Karpas-422 (cell line): ENCODE measurements around the gene WBP1L. TPM values are rescaled to one million over a fixed set of nuclear protein-coding genes. Genes with fewer than 3 reads are reported as not detected.

ENCODE experiments used
- DNase-seq: peaks from one replicate; pipeline ENCODE4 v3.0.0-alpha.2; 2015
- H2AFZ ChIP-seq: fragments of 200-600 bp; sonication (generic); 2 replicates; pipeline ENCODE4 v1.6.1; 2014; ENCODE audit warnings: antibody characterized with exemption, low read length, mixed read lengths
- H3K27ac ChIP-seq: fragments of 200-600 bp; sonication (generic); 2 replicates; pipeline ENCODE4 v1.5.1; 2014; ENCODE audit warnings: mild to moderate bottlenecking, low read length, moderate library complexity
- H3K27me3 ChIP-seq: fragments of 200-600 bp; sonication (generic); 2 replicates; pipeline ENCODE4 v1.6.1; 2014; ENCODE audit warnings: low read length, mixed read lengths
- H3K36me3 ChIP-seq: fragments of 200-600 bp; sonication (generic); 2 replicates; pipeline ENCODE4 v1.6.1; 2014; ENCODE audit warnings: low read length, mixed read lengths; ENCODE audit not compliant: insufficient read depth
- H3K4me1 ChIP-seq: fragments of 200-600 bp; sonication (generic); 2 replicates; pipeline ENCODE4 v1.6.1; 2014; ENCODE audit warnings: mild to moderate bottlenecking, low read length, mixed read lengths
- H3K4me2 ChIP-seq: fragments of 200-600 bp; sonication (generic); 2 replicates; pipeline ENCODE4 v1.6.1; 2014; ENCODE audit warnings: low read length, low read depth, mild to moderate bottlenecking; ENCODE audit not compliant: poor library complexity, severe bottlenecking
- H3K4me3 ChIP-seq: fragments of 200-600 bp; sonication (generic); 2 replicates; pipeline ENCODE4 v1.5.1; 2014; ENCODE audit warnings: mild to moderate bottlenecking, antibody characterized with exemption, low read length, mixed read lengths
- H3K79me2 ChIP-seq: fragments of 200-600 bp; sonication (generic); 2 replicates; pipeline ENCODE4 v1.6.1; 2014; ENCODE audit warnings: mild to moderate bottlenecking, low read length, mixed read lengths
- H3K9ac ChIP-seq: fragments of 200-600 bp; sonication (generic); 2 replicates; pipeline ENCODE4 v1.6.0; 2014; ENCODE audit warnings: low read length
- H3K9me2 ChIP-seq: fragments of 200-600 bp; sonication (generic), shearing (Covaris generic); replicated peaks from 2 replicates; pipeline ENCODE4 v1.6.0; 2014; ENCODE audit warnings: mild to moderate bottlenecking, low read length, moderate library complexity; ENCODE audit not compliant: insufficient read depth
- H3K9me3 ChIP-seq: fragments of 300-700, 200-600 bp; sonication (generic); 2 replicates; pipeline ENCODE4 v1.6.1; 2014; ENCODE audit warnings: low read length, mixed read lengths
- H4K20me1 ChIP-seq: fragments of 200-600 bp; sonication (generic); 2 replicates; pipeline ENCODE4 v1.6.1; 2014; ENCODE audit warnings: mild to moderate bottlenecking, antibody characterized with exemption, low read length, low read depth; ENCODE audit not compliant: insufficient read depth
- total RNA-seq: library from RNA; depleted of rRNA; stranded (reverse); fragments of >200 nt; shearing (Covaris generic); gene quantifications from 2 replicates; pipeline ENCODE4 v1.2.3, GENCODE V29; 2014; ENCODE audit warnings: low replicate concordance

Gene WBP1L
- total RNA-seq, 1 experiment from 2014 or later = 34.8 TPM

DNA sequence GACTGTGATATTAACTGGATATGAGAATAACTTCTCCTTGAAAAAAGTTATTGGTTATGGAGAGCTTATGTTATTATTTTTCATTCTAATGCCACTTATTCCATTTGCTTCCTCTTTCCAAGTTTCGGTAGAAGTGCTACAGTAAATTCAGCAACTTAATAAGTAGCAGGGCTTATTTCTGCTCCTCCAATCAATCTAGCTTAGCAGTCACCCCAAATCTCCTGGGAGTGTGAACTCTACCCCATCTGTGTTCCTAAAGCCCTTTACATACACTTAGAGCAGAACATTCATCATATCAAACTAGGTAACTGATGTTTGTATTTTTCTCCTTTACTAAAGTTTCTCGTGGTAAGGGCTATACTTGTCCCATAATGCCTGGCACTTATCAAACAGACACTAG, 38.2 kb upstream of the WBP1L start:
- Histone ChIP-seq H3K4me1 (peaks cover 65% of the 10 kb centered on the region), H3K9me3 (no peaks in the 10 kb centered on the region)

DNA sequence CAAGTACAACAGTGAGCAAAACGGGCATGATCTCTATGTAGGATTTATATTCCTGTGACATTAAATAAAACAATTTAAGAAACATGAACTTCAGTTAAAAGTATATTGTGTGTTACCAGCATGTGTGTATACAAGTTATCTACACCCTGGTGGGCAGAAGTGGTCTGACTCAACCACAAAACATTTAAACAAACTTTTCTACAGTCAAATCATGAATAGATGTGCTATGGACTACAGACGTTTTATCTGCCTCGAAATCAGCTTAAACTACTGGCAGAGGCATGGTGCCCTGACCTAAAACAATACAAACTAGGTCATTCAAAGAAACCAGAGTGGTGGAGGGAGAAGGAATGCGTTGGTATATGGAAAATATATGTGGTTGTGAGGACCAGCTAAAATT, 33.1 kb upstream of the WBP1L start:
- peak overlapping the region; percentile 7; the same call in 1 of the 2 replicates for H2AFZ ChIP-seq
- peak overlapping the region; percentile 98 for H3K27ac ChIP-seq
- no peaks in the 10 kb centered on the region for H3K27me3 ChIP-seq
- H3K9me2 ChIP-seq = no peaks in the 10 kb centered on the region
- no peaks in the 10 kb centered on the region for H4K20me1 ChIP-seq
- H3K36me3 ChIP-seq = no peaks in the 10 kb centered on the region
- H3K4me3 ChIP-seq = peak overlapping the region; percentile 48
- peak overlapping the region; percentile 66 for H3K9ac ChIP-seq
- H3K4me2 ChIP-seq = peak overlapping the region; percentile 90
- peaks cover 71% of the 10 kb centered on the region for H3K4me1 ChIP-seq
- peaks cover 79% of the 10 kb centered on the region for H3K79me2 ChIP-seq
- no peaks in the 10 kb centered on the region for H3K9me3 ChIP-seq
- peak; percentile 65 for DNase-seq

More for the DNA sequence above, 38.2 kb upstream of the WBP1L start:
- H3K79me2 ChIP-seq = peaks cover 73% of the 10 kb centered on the region
- peak; percentile 90 for DNase-seq
- peak overlapping the region; percentile 73 for H3K4me2 ChIP-seq
- no peaks in the 10 kb centered on the region for H3K27me3 ChIP-seq
- H4K20me1 ChIP-seq = no peaks in the 10 kb centered on the region
- H3K27ac ChIP-seq = peak overlapping the region; percentile 89
- H2AFZ ChIP-seq = no peak overlapping the region
- no peaks in the 10 kb centered on the region for H3K36me3 ChIP-seq
- H3K9me2 ChIP-seq = no peaks in the 10 kb centered on the region
- peak overlapping the region; percentile 45 for H3K4me3 ChIP-seq
- peak overlapping the region; percentile 55 for H3K9ac ChIP-seq

DNA sequence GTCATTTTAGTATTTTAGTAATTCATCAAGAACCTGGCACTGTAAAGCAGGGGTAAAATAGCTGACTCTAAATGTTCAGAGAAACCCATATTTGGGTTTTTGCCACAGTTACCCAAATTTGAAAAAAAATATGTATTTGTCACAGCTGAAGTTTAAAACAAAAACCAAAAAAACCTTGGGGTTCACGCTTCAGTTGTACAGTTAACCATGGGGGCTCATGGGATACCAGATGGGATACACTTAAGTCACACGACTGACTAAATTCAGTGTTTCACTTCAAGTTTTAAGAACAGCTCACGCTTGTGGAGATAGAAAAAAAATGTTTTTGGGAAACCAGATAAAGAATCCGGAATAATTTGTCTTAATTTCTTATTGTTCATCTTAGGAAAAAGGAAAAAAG, 31.7 kb upstream of the WBP1L start:
- H2AFZ ChIP-seq = 0 out of 2 replicates have a peak overlapping the region, but pooled peaks have one; percentile 13
- peak overlapping the region; percentile 98 for H3K4me3 ChIP-seq
- H3K4me2 ChIP-seq = peak overlapping the region; percentile 90
- peak; percentile 84 for DNase-seq
- peaks cover 68% of the 10 kb centered on the region for H3K4me1 ChIP-seq
- peaks cover 4% of the 10 kb centered on the region; the same call in 1 of the 2 replicates for H3K36me3 ChIP-seq
- H3K9me3 ChIP-seq = no peaks in the 10 kb centered on the region
- H3K27me3 ChIP-seq = no peaks in the 10 kb centered on the region
- H3K9me2 ChIP-seq = no peaks in the 10 kb centered on the region
- peak overlapping the region; percentile 98 for H3K27ac ChIP-seq
- H3K9ac ChIP-seq = peak overlapping the region; percentile 89
- H3K79me2 ChIP-seq = peaks cover 79% of the 10 kb centered on the region
- H4K20me1 ChIP-seq = no peaks in the 10 kb centered on the region

GRCh38 chr10:102712843-102713538, 30.8 kb upstream of the WBP1L start:
- Histone ChIP-seq H3K79me2 (peaks cover 79% of the 10 kb centered on the region), H3K9me3 (no peaks in the 10 kb centered on the region), H3K9me2 (no peaks in the 10 kb centered on the region), H3K36me3 (peaks cover 10% of the 10 kb centered on the region), H2AFZ (no peak overlapping the region), H3K4me2 (peak overlapping the region; percentile 90), H3K9ac (peak overlapping the region; percentile 89), H3K27me3 (no peaks in the 10 kb centered on the region), H3K4me1 (peaks cover 68% of the 10 kb centered on the region), H3K4me3 (peak overlapping the region; percentile 98), H3K27ac (peak overlapping the region; percentile 98), H4K20me1 (no peaks in the 10 kb centered on the region)
- peak; percentile 68 for DNase-seq

- Histone ChIP-seq H3K9me2 (no peaks in the 10 kb centered on the region), H4K20me1 (no peaks in the 10 kb centered on the region), H3K4me1 (peaks cover 69% of the 10 kb centered on the region), H3K9me3 (no peaks in the 10 kb centered on the region), H3K9ac (peak overlapping the region; percentile 89), H2AFZ (no peak overlapping the region), H3K4me2 (peak overlapping the region; percentile 90), H3K36me3 (peaks cover 15% of the 10 kb centered on the region), H3K79me2 (peaks cover 79% of the 10 kb centered on the region), H3K27ac (peak overlapping the region; percentile 98), H3K4me3 (peak overlapping the region; percentile 98), H3K27me3 (no peaks in the 10 kb centered on the region)
- no peak for DNase-seq
Observed at GRCh38 chr10:102713539-102713813, 30.3 kb upstream of the WBP1L start.

DNA sequence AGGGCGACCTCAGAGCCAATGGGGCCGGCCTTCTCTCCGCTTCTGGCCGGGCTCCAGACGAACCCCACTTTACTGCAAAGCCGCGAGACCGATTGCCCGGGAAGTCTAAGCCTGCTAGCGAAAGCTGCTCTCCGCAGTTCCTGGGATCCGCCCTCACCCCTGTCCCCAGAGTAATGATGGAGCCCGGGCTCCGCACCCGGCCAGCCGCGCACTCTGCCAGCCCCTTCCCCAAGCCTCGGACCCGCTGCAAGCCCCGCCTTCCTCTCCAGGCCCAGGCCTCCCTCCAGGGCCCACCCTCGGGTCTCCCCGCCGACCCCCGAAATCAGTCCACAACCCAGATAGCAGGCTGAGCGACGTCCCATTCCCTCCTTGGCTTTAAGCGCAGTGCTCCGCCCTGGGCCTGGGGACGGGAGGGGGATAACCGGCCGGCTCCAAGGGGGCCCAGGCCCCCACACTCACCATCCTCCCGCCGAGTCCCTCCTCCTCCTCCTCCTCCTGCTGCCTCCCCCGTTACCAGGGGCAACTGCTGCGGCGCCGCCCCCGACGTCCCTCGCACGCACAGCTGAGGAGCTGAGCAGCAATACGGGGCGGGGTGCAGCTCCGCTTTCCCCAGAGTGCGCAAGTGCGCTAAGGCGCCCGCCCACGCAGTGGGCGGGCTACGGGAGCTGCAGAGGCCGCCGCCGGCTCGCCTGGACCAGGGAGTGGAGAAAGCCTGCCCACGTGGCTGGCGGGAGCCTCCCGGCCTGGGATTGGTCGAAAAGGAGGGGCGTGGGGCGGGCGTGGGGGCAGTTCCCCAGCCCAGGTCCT, 29.7 kb upstream of the WBP1L start, which contains the start of gene ARL3:
Gene ARL3 (minus strand): TSS at position 584 of the 807 bp plus-strand sequence. CDS start 122 bp downstream, at position 462.
- Histone ChIP-seq H3K79me2 (peaks cover 80% of the 10 kb centered on the region), H3K9me2 (no peaks in the 10 kb centered on the region)

DNA sequence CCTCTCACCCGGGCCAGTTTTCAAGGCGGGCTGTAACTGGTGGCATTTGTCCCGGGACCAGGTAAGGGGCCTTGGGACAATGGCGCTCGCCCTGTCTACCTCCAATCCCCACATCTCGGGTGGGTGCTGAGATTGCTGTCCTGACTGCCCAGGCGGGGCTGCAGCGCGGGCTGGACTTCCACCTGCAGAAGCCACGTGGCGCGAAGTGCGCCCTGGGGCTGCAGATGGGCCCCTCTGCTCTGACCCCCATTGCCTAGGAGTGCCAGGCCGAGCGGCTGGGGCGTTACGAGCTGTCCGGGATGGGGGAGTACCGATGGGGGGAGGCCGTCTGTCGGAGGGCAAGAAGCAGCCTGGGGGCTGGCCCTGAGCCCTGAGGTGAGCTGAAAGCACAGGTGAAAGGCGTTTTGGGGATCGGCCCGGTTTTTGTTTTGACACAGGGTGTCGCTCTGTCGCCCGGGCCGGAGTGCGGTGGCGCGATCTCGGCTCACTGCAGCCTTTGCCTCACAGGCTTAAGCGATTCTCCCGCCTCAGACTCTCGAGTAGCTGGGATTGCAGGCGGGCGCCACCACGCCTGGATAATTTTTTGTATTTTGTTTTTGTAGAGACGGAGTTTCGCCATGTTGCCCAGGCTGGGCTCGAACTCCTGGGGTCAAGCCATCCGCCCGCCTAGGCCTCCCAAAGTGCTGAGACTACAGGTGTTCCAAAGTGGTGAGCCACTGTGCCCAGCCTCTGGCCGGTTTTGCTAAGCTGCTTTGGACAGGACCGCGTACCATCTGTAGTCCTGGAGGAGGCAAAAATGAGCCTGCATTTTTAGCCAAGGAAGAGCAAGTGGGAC, 28.9 kb upstream of the WBP1L start, which contains the start of gene SFXN2:
Gene SFXN2 (plus strand): TSS at position 16 of the 835 bp plus-strand sequence. CDS start 12,001 bp downstream, outside the sequence.
- Histone ChIP-seq H3K9ac (peak within 1 kb of the TSS; percentile 93), H3K4me2 (peak within 1 kb of the TSS; percentile 98), H3K4me1 (peaks cover 61% of the 10 kb centered on the region), H3K36me3 (peaks cover 22% of the 10 kb centered on the region), H3K27me3 (no peaks in the 10 kb centered on the region), H4K20me1 (no peaks in the 10 kb centered on the region), H3K9me3 (no peaks in the 10 kb centered on the region), H3K27ac (peak within 1 kb of the TSS; percentile 98), H3K9me2 (no peaks in the 10 kb centered on the region), H3K79me2 (peaks cover 81% of the 10 kb centered on the region), H3K4me3 (peak within 1 kb of the TSS; percentile 98), H2AFZ (peak within 1 kb of the TSS; percentile 55; the same call in 1 of the 2 replicates)
- peak; percentile 83 for DNase-seq

More for the DNA sequence above, 29.7 kb upstream of the WBP1L start, which contains the start of gene ARL3:
- peaks cover 17% of the 10 kb centered on the region for H3K36me3 ChIP-seq
- H2AFZ ChIP-seq = peak within 1 kb of the TSS; percentile 55; the same call in 1 of the 2 replicates
- peak; percentile 99 for DNase-seq
- no peaks in the 10 kb centered on the region for H3K27me3 ChIP-seq
- H3K4me1 ChIP-seq = peaks cover 69% of the 10 kb centered on the region
- peak within 1 kb of the TSS; percentile 98 for H3K4me3 ChIP-seq
- no peaks in the 10 kb centered on the region for H4K20me1 ChIP-seq
- H3K9ac ChIP-seq = peak within 1 kb of the TSS; percentile 93
- no peaks in the 10 kb centered on the region for H3K9me3 ChIP-seq
- H3K4me2 ChIP-seq = peak within 1 kb of the TSS; percentile 98
- H3K27ac ChIP-seq = peak within 1 kb of the TSS; percentile 98
